Neural cell (in vitro differentiated cells): ENCODE measurements around the gene LTBP1. TPM values are rescaled to one million over a fixed set of nuclear protein-coding genes. Genes with fewer than 3 reads are reported as not detected.

Experiments
- H2AFZ ChIP-seq: fragments of 200-600, 300-800 bp; sonication (generic), shearing (Covaris generic); 2 replicates; pipeline ENCODE4 v1.6.0; 2014; ENCODE audit warnings: low read depth, mild to moderate bottlenecking, antibody characterized with exemption, low read length, moderate library complexity
- H3F3A ChIP-seq: fragments of 200-600 bp; shearing (Covaris generic); 2 replicates; pipeline ENCODE4 v1.6.1; 2016; ENCODE audit warnings: mild to moderate bottlenecking, moderate library complexity, mixed read lengths, antibody characterized with exemption, low read length; ENCODE audit not compliant: insufficient read depth, poor library complexity, severe bottlenecking
- H3K27ac ChIP-seq: fragments of 200-600, 300-800 bp; sonication (generic), shearing (Covaris generic); 2 replicates; pipeline ENCODE4 v1.5.1; 2014; ENCODE audit warnings: mild to moderate bottlenecking, low read length, moderate library complexity
- H3K27me3 ChIP-seq: fragments of 300-800, 200-600 bp; sonication (generic), shearing (Covaris generic); 2 replicates; pipeline ENCODE4 v1.6.0; 2014; ENCODE audit warnings: mild to moderate bottlenecking, low read depth, low read length, moderate library complexity; ENCODE audit not compliant: insufficient read depth
- H3K36me3 ChIP-seq: fragments of 300-800, 200-600 bp; sonication (generic), shearing (Covaris generic); 2 replicates; pipeline ENCODE4 v1.5.1; 2014; ENCODE audit warnings: mild to moderate bottlenecking, antibody characterized with exemption, low read length, moderate library complexity; ENCODE audit not compliant: insufficient read depth
- H3K4me2 ChIP-seq: fragments of 300-800, 200-600 bp; sonication (generic), shearing (Covaris generic); 2 replicates; pipeline ENCODE4 v1.6.0; 2014; ENCODE audit warnings: mild to moderate bottlenecking, low read length
- H3K4me3 ChIP-seq: fragments of 300-800, 200-600 bp; sonication (generic), shearing (Covaris generic); 2 replicates; pipeline ENCODE4 v1.5.1; 2014; ENCODE audit warnings: mild to moderate bottlenecking, low read length, moderate library complexity
- H3K79me2 ChIP-seq: fragments of 200-600 bp; shearing (Covaris generic); replicated peaks from 2 replicates; pipeline ENCODE4 v1.6.0; 2014; ENCODE audit warnings: mild to moderate bottlenecking, low read length, moderate library complexity; ENCODE audit not compliant: insufficient read depth
- H3K9ac ChIP-seq: fragments of 300-800, 200-600 bp; sonication (generic), shearing (Covaris generic); 2 replicates; pipeline ENCODE4 v1.6.1; 2016; ENCODE audit warnings: mild to moderate bottlenecking, low read length, mixed read lengths
- H3K9me2 ChIP-seq: fragments of 200-600 bp; shearing (Covaris generic); 2 replicates; pipeline ENCODE4 v1.6.1; 2016; ENCODE audit warnings: mild to moderate bottlenecking, low read length, mixed read lengths; ENCODE audit not compliant: insufficient read depth
- H3K9me3 ChIP-seq: fragments of 200-600, 300-800 bp; sonication (generic), shearing (Covaris generic); 2 replicates; pipeline ENCODE4 v1.6.1; 2016; ENCODE audit warnings: mild to moderate bottlenecking, mixed run types, low read length, moderate library complexity, mixed read lengths
- H4K20me1 ChIP-seq: fragments of 200-600 bp; shearing (Covaris generic); 2 replicates; pipeline ENCODE4 v1.6.1; 2016; ENCODE audit warnings: mild to moderate bottlenecking, mixed run types; ENCODE audit not compliant: insufficient read depth
- EZH2 ChIP-seq: fragments of 200-600, 300-800 bp; shearing (Covaris generic), sonication (generic); IDR thresholded peaks from 2 replicates; pipeline ENCODE4 v1.6.1; 2014; ENCODE audit warnings: antibody characterized with exemption, low read length, borderline replicate concordance, mild to moderate bottlenecking; ENCODE audit not compliant: insufficient read depth, poor library complexity, severe bottlenecking
- MXI1 ChIP-seq: fragments of 450-650 bp; conservative IDR thresholded peaks from 2 replicates; pipeline ENCODE4 v1.6.1; 2014; ENCODE audit warnings: antibody characterized with exemption, mild to moderate bottlenecking; ENCODE audit not compliant: poor library complexity, severe bottlenecking
- POLR2AphosphoS5 ChIP-seq: IDR thresholded peaks from 2 replicates; pipeline ENCODE4 v1.6.1; 2012
- RAD21 ChIP-seq: fragments of 450-650 bp; conservative IDR thresholded peaks from 2 replicates; pipeline ENCODE4 v1.6.1; 2014; ENCODE audit warnings: antibody characterized with exemption, mild to moderate bottlenecking, moderate library complexity
- SMC3 ChIP-seq: fragments of 450-650 bp; conservative IDR thresholded peaks from 2 replicates; pipeline ENCODE4 v1.6.1; 2014; ENCODE audit warnings: antibody characterized with exemption, mild to moderate bottlenecking, moderate library complexity; ENCODE audit not compliant: poor library complexity
- TAF1 ChIP-seq: IDR thresholded peaks from 2 replicates; pipeline ENCODE4 v1.6.1; 2012; ENCODE audit warnings: low read depth
- polyA plus RNA-seq: library from polyadenylated mRNA; depleted of rRNA; stranded (reverse); fragments of >200 nt; gene quantifications from 2 replicates; pipeline ENCODE4 v1.2.3, GENCODE V29; 2014
- TF ChIP-seq, protein P1 (sequence below): fragments of 450-650 bp; IDR thresholded peaks from 2 replicates; pipeline ENCODE4 v1.5.1; 2014; ENCODE audit warnings: antibody characterized with exemption, mild to moderate bottlenecking, moderate library complexity; ENCODE audit not compliant: poor library complexity, severe bottlenecking
- TF ChIP-seq, protein P2 (sequence below): IDR thresholded peaks from 2 replicates; pipeline ENCODE4 v1.6.1; 2012; ENCODE audit warnings: borderline replicate concordance

Gene LTBP1
- polyA plus RNA-seq, 1 donor from 2014 or later: 1.8 TPM

DNA sequence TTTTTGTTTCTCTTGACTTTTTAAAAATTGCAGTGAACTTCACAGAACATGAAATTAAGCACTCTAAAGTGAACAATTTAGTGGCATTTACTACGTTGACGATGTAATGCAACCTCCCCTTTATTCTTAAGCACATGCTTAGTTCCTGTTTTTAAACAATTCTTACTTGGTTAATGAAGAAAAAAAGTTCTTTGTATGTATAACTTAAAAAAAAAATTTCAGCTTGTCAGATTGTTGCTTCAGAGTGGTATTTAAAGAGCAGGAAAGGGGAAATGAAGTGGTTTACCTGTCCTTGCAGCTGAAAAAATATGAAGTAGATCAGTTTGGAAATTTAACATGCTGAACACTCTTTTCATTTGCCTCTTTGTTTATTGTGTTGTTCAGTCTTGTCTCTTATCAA, 434.0 kb downstream of the LTBP1 start:
- H3K79me2 ChIP-seq: no peaks in the 10 kb centered on the region
- TF ChIP-seq POLR2AphosphoS5 (no peak), EZH2 (no peak)
- TF ChIP-seq, protein P1, sequence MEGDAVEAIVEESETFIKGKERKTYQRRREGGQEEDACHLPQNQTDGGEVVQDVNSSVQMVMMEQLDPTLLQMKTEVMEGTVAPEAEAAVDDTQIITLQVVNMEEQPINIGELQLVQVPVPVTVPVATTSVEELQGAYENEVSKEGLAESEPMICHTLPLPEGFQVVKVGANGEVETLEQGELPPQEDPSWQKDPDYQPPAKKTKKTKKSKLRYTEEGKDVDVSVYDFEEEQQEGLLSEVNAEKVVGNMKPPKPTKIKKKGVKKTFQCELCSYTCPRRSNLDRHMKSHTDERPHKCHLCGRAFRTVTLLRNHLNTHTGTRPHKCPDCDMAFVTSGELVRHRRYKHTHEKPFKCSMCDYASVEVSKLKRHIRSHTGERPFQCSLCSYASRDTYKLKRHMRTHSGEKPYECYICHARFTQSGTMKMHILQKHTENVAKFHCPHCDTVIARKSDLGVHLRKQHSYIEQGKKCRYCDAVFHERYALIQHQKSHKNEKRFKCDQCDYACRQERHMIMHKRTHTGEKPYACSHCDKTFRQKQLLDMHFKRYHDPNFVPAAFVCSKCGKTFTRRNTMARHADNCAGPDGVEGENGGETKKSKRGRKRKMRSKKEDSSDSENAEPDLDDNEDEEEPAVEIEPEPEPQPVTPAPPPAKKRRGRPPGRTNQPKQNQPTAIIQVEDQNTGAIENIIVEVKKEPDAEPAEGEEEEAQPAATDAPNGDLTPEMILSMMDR: no peak

DNA sequence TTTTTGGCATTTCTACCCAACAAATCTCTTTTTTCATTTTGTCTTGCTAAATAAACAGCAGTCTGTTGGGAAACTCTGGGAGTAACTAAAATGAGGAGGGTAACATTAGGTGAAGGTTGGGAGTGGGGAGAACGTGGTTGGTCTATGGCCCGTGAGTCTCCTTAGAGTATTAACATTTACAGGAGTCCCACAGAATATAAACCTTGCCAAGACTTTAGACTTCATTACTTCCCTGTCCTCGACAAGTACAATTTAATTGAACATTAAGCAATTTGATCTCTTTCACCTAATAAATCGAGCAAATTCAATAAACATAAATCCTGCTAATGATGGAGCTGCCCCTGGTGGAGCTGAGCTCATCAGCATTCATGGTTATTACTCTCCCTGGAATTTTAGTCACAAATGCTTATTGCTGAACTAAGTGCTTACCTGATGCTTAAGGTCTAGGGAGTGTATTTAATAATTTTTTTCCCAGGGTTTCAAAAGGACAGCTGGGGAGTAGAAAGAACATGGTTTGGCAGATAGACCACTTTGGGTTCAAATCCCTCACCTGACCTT, 434.6 kb downstream of the LTBP1 start:
- no peaks in the 10 kb centered on the region for H3K36me3 ChIP-seq
- no peak overlapping the region for H3K27ac ChIP-seq
- H2AFZ ChIP-seq: no peak overlapping the region
- no peaks in the 10 kb centered on the region for H3K27me3 ChIP-seq
- no peak overlapping the region for H3K4me2 ChIP-seq
- no peak overlapping the region for H3K4me3 ChIP-seq
- H3F3A ChIP-seq: no peaks in the 10 kb centered on the region
- no peak overlapping the region for H3K9ac ChIP-seq
- TF ChIP-seq TAF1: no peak
- no peak for TF ChIP-seq EZH2
- no peak for TF ChIP-seq MXI1
- no peak for TF ChIP-seq POLR2AphosphoS5
- TF ChIP-seq, protein P2, sequence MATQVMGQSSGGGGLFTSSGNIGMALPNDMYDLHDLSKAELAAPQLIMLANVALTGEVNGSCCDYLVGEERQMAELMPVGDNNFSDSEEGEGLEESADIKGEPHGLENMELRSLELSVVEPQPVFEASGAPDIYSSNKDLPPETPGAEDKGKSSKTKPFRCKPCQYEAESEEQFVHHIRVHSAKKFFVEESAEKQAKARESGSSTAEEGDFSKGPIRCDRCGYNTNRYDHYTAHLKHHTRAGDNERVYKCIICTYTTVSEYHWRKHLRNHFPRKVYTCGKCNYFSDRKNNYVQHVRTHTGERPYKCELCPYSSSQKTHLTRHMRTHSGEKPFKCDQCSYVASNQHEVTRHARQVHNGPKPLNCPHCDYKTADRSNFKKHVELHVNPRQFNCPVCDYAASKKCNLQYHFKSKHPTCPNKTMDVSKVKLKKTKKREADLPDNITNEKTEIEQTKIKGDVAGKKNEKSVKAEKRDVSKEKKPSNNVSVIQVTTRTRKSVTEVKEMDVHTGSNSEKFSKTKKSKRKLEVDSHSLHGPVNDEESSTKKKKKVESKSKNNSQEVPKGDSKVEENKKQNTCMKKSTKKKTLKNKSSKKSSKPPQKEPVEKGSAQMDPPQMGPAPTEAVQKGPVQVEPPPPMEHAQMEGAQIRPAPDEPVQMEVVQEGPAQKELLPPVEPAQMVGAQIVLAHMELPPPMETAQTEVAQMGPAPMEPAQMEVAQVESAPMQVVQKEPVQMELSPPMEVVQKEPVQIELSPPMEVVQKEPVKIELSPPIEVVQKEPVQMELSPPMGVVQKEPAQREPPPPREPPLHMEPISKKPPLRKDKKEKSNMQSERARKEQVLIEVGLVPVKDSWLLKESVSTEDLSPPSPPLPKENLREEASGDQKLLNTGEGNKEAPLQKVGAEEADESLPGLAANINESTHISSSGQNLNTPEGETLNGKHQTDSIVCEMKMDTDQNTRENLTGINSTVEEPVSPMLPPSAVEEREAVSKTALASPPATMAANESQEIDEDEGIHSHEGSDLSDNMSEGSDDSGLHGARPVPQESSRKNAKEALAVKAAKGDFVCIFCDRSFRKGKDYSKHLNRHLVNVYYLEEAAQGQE: no peak
- no peak for TF ChIP-seq SMC3
- TF ChIP-seq, protein P1: no peak
- no peak for TF ChIP-seq RAD21
- H3K79me2 ChIP-seq: no peaks in the 10 kb centered on the region
- H4K20me1 ChIP-seq: no peaks in the 10 kb centered on the region
- H3K9me3 ChIP-seq: no peaks in the 10 kb centered on the region
- no peaks in the 10 kb centered on the region for H3K9me2 ChIP-seq

More for the DNA sequence above, 434.0 kb downstream of the LTBP1 start:
- Histone ChIP-seq H3K9me2 (no peaks in the 10 kb centered on the region), H3K9ac (no peak overlapping the region), H3K4me2 (no peak overlapping the region), H4K20me1 (no peaks in the 10 kb centered on the region), H3K27ac (no peak overlapping the region), H3F3A (no peaks in the 10 kb centered on the region), H3K9me3 (no peaks in the 10 kb centered on the region), H3K4me3 (no peak overlapping the region), H3K27me3 (no peaks in the 10 kb centered on the region), H2AFZ (no peak overlapping the region), H3K36me3 (no peaks in the 10 kb centered on the region)
